NOMO-1 treated with DMSO at 0.1 percent for 48 hours (cell line): ENCODE results near the gene KCP.

Experiments
- DNase-seq: peaks from one replicate; lab custom pipeline; 2025; ENCODE audit not compliant: unreplicated experiment; lab: John Stamatoyannopoulos, UW

KCP gene

GRCh38 chr7:128841921-128842673 is 68.4 kb downstream of the KCP start:
- DNase-seq = peak; percentile 4

GRCh38 chr7:128841171-128841690 is 69.3 kb downstream of the KCP start:
- DNase-seq = no peak

- no peak for DNase-seq
Observed at GRCh38 chr7:128840326-128841170, 70.0 kb downstream of the KCP start.

- no peak for DNase-seq
Observed at GRCh38 chr7:128839751-128840177, 70.7 kb downstream of the KCP start.

- no peak for DNase-seq
Observed at GRCh38 chr7:128838981-128839731, 71.4 kb downstream of the KCP start.

GRCh38 chr7:128838109-128838779 is 72.3 kb downstream of the KCP start:
- DNase-seq = no peak

- DNase-seq = no peak
Observed at GRCh38 chr7:128837521-128837921, 73.0 kb downstream of the KCP start.

- DNase-seq = no peak
Observed at GRCh38 chr7:128836729-128837348, 73.7 kb downstream of the KCP start.

- DNase-seq = no peak
Observed at GRCh38 chr7:128835790-128836641, 74.5 kb downstream of the KCP start.

GRCh38 chr7:128835231-128835751 is 75.2 kb downstream of the KCP start:
- no peak for DNase-seq

GRCh38 chr7:128833946-128834325 is 76.6 kb downstream of the KCP start:
- DNase-seq = no peak

GRCh38 chr7:128833148-128833945 is 77.2 kb downstream of the KCP start:
- DNase-seq = no peak

- DNase-seq = no peak
Observed at GRCh38 chr7:128832880-128833147, 77.7 kb downstream of the KCP start.

GRCh38 chr7:128831994-128832879 is 78.3 kb downstream of the KCP start:
- DNase-seq = no peak

- DNase-seq = no peak
Observed at GRCh38 chr7:128831178-128831993, 79.1 kb downstream of the KCP start.

- DNase-seq = peak; percentile 4
Observed at GRCh38 chr7:128830231-128831177, 80.0 kb downstream of the KCP start, which contains the start of gene FLNC. Gene FLNC, plus strand, starts transcription at chr7:128830406. Its CDS starts 232 bp downstream, at chr7:128830638.
